Esophagus squamous epithelium (tissue), 5 donors: Measurements from ENCODE around the gene PPP1R14B. TPM values are rescaled to one million over a fixed set of nuclear protein-coding genes. Genes with fewer than 3 reads are reported as not detected.

Source experiments
- DNase-seq: peaks from one replicate; lab custom pipeline; 2025; lab: John Stamatoyannopoulos, UW
- H3K27ac ChIP-seq, 4 donors: fragments of 200-600 bp; sonication (generic); one replicate each; pipeline ENCODE4 v1.5.1; 2016 to 2019; ENCODE audit warnings: mild to moderate bottlenecking in 1 of 4
- H3K27me3 ChIP-seq, 4 donors: fragments of 200-600 bp; sonication (generic); 1 replicate in 3 of 4; 2 replicates in 1 of 4; pipeline versions ENCODE4 v1.5.1 to v1.6.0; 2017 to 2021; ENCODE audit warnings: antibody characterized with exemption in 1 of 4
- H3K36me3 ChIP-seq, 3 donors: fragments of 200-600 bp; sonication (generic); one replicate each; pipeline ENCODE4 v1.5.1; 2016 to 2019
- H3K4me1 ChIP-seq, 3 donors: fragments of 200-600 bp; sonication (generic); one replicate each; pipeline ENCODE4 v1.5.1; 2017 to 2019
- H3K4me3 ChIP-seq, 4 donors: fragments of 200-600 bp; sonication (generic); 1 replicate in 3 of 4; 2 replicates in 1 of 4; pipeline ENCODE4 v1.5.1; 2016 to 2019; ENCODE audit warnings: mild to moderate bottlenecking in 2 of 4, moderate library complexity in 1 of 4
- H3K9me3 ChIP-seq, 3 donors: fragments of 200-600 bp; sonication (generic); one replicate each; pipeline ENCODE4 v1.5.1; 2016 to 2019
- CTCF ChIP-seq, 6 experiments: fragments of 450-650 bp in 4 of 6; fragments of 200-600 bp in 2 of 6; sonication (generic) in 2 of 6; IDR thresholded peaks; one replicate each; pipeline ENCODE4 v1.5.1; 2016 to 2019; ENCODE audit warnings: antibody characterized with exemption in 6 of 6, mild to moderate bottlenecking in 4 of 6, moderate library complexity in 4 of 6
- POLR2A ChIP-seq, 4 donors: fragments of 450-650 bp; IDR thresholded peaks; one replicate each; pipeline ENCODE4 v1.6.1; 2017; ENCODE audit warnings: antibody characterized with exemption in 4 of 4, mild to moderate bottlenecking in 4 of 4, moderate library complexity in 3 of 4
- WGBS, 2 donors: methylation state at CpG; one replicate each; pipeline ENCODE4 v1.1.5; 2018; 5-methylcytosine and 5-hydroxymethylcytosine counted together
- intact Hi-C: fragments of 100-400 bp; cut with DNase I; formaldehyde crosslinking; loops from one replicate; pipeline ENCODE4 v1.15.0; 2022
- total RNA-seq, 4 donors: library from RNA; depleted of rRNA; stranded (reverse); fragments of >200 nt; gene quantifications; one replicate each; pipeline ENCODE4 v1.1.0, GENCODE V29; 2016
- donor health status: DM: yes; HTN: yes; CAD: no.

Gene PPP1R14B
- total RNA-seq: 100 to 1,000 TPM; 137 to 279 (median 203) TPM

GRCh38 chr11:64246871-64247728, at the start of gene PPP1R14B:
PPP1R14B (minus strand) TSS chr11:64246943; CDS start chr11:64246673, 270 bp downstream.
- H3K4me1 ChIP-seq: peaks cover 46 to 79% (median 58%) of the 10 kb centered on the region in 3 donors
- 0 to 1% methylated on average over 13 to 29 of the region's 74 CpGs for WGBS, 2 donors
- no peaks in the 10 kb centered on the region for H3K27me3 ChIP-seq
- H3K4me3 ChIP-seq: peak within 1 kb of the TSS; percentile 46 to 88 (median 83)
- H3K9me3 ChIP-seq: no peaks in the 10 kb centered on the region
- H3K36me3 ChIP-seq: peaks cover 0 to 26% (median 0%) of the 10 kb centered on the region in 3 donors
- peak; percentile 43 for DNase-seq
- peak within 1 kb of the TSS; percentile 89 to 100 (median 92) for H3K27ac ChIP-seq
- TF ChIP-seq CTCF (IDR thresholded peaks at IDR 0.05) (peak in 4 of 6 experiments; percentile 17 to 35 (median 28)), POLR2A (IDR thresholded peaks at IDR 0.05) (peak in 1 of 4 donors; percentile 51)
- intact Hi-C loops: no loop called here

- no peaks in the 10 kb centered on the region for H3K9me3 ChIP-seq
- 20% methylated on average over 1 of the region's 1 CpG for WGBS, 2 donors
- no peak overlapping the region for H3K27ac ChIP-seq
- TF ChIP-seq CTCF (IDR thresholded peaks at IDR 0.05) (no peak), POLR2A (IDR thresholded peaks at IDR 0.05) (no peak)
- intact Hi-C loops: no loop called here
- no peak overlapping the region for H3K4me3 ChIP-seq
- peaks cover 26 to 58% (median 37%) of the 10 kb centered on the region in 3 donors for H3K4me1 ChIP-seq
- peaks cover 17 to 100% (median 27%) of the 10 kb centered on the region in 4 donors for H3K27me3 ChIP-seq
- no peaks in the 10 kb centered on the region for H3K36me3 ChIP-seq
- no peak for DNase-seq
Observed at GRCh38 chr11:64296236-64296635, 49.5 kb upstream of the PPP1R14B start.

- peaks cover 29 to 58% (median 38%) of the 10 kb centered on the region in 3 donors for H3K4me1 ChIP-seq
- H3K4me3 ChIP-seq: no peak overlapping the region
- WGBS, 2 donors: 87 to 90% methylated on average over 4 of the region's 4 CpGs
- TF ChIP-seq POLR2A (IDR thresholded peaks at IDR 0.05): no peak
- TF ChIP-seq CTCF (IDR thresholded peaks at IDR 0.05): no peak
- H3K27ac ChIP-seq: no peak overlapping the region
- H3K36me3 ChIP-seq: no peaks in the 10 kb centered on the region
- peaks cover 17 to 100% (median 29%) of the 10 kb centered on the region in 4 donors for H3K27me3 ChIP-seq
- no peaks in the 10 kb centered on the region for H3K9me3 ChIP-seq
- no peak for DNase-seq
- intact Hi-C loops: no loop called here
Observed at GRCh38 chr11:64295760-64296159, 49.0 kb upstream of the PPP1R14B start.

GRCh38 chr11:64294774-64295173, 48.0 kb upstream of the PPP1R14B start:
- TF ChIP-seq POLR2A (IDR thresholded peaks at IDR 0.05) (no peak), CTCF (IDR thresholded peaks at IDR 0.05) (no peak)
- WGBS, 2 donors: 36 to 79% methylated on average over 2 of the region's 3 CpGs
- Histone ChIP-seq H3K4me1 (peaks cover 19 to 48% (median 28%) of the 10 kb centered on the region in 3 donors), H3K36me3 (no peaks in the 10 kb centered on the region), H3K27ac (no peak overlapping the region), H3K9me3 (no peaks in the 10 kb centered on the region), H3K4me3 (no peak overlapping the region), H3K27me3 (peaks cover 14 to 99% (median 27%) of the 10 kb centered on the region in 4 donors)
- intact Hi-C loops: no loop called here
- DNase-seq: no peak
